ENCODE measurements around the gene NAA10. TPM values are rescaled to one million over a fixed set of nuclear protein-coding genes. Genes with fewer than 3 reads are reported as not detected.

Gene NAA10
- total and polyA plus RNA-seq, 7 donors: 105 to 203 (median 166) TPM

- H3K36me3 ChIP-seq (ENCODE audit: insufficient read depth in 1 of 2, low read depth in 1 of 2): no peaks in the 10 kb centered on the region
- DNase-seq: no peak
- TF ChIP-seq CTCF (IDR thresholded peaks at IDR 0.05): no peak
- intact Hi-C loops (cut with DNase I): no loop called here
- peaks cover 15% of the 10 kb centered on the region for H3K4me1 ChIP-seq
- no peak for ATAC-seq
- 90 to 95% (median 94%) methylated on average over 13 of the region's 13 CpGs for WGBS, 3 donors
- H3K4me3 ChIP-seq: no peak overlapping the region
- peaks cover 0 to 7% (median 0%) of the 10 kb centered on the region in 3 donors for H3K27me3 ChIP-seq (ENCODE audit: insufficient read depth in 3 of 3, low read length in 2 of 3)
- H3K9me3 ChIP-seq: no peaks in the 10 kb centered on the region
- H3K27ac ChIP-seq: no peak overlapping the region
Measured at GRCh38 chrX:153919281-153919680, 15.6 kb downstream of the NAA10 start.

- H3K4me1 ChIP-seq: peaks cover 7% of the 10 kb centered on the region
- no peak for TF ChIP-seq CTCF (IDR thresholded peaks at IDR 0.05)
- 84 to 91% (median 90%) methylated on average over 6 of the region's 6 CpGs for WGBS, 3 donors
- intact Hi-C loops (cut with DNase I): no loop called here
- no peak overlapping the region for H3K4me3 ChIP-seq
- no peaks in the 10 kb centered on the region for H3K9me3 ChIP-seq
- no peak for DNase-seq
- H3K36me3 ChIP-seq (ENCODE audit: insufficient read depth in 1 of 2, low read depth in 1 of 2): no peaks in the 10 kb centered on the region
- ATAC-seq: no peak
- no peak overlapping the region for H3K27ac ChIP-seq
- peaks cover 0 to 7% (median 0%) of the 10 kb centered on the region in 3 donors for H3K27me3 ChIP-seq (ENCODE audit: insufficient read depth in 3 of 3, low read length in 2 of 3)
Measured at GRCh38 chrX:153917869-153918268, 17.0 kb downstream of the NAA10 start.

GRCh38 chrX:153913701-153914100, 21.1 kb downstream of the NAA10 start:
- Histone ChIP-seq H3K9me3 (no peaks in the 10 kb centered on the region), H3K4me1 (no peaks in the 10 kb centered on the region), H3K36me3 (ENCODE audit: insufficient read depth in 1 of 2, low read depth in 1 of 2) (no peaks in the 10 kb centered on the region), H3K27me3 (ENCODE audit: insufficient read depth in 3 of 3, low read length in 2 of 3) (peaks cover 0 to 23% (median 1%) of the 10 kb centered on the region in 3 donors), H3K4me3 (no peak overlapping the region), H3K27ac (no peak overlapping the region)
- 92 to 94% (median 93%) methylated on average over 11 to 17 of the region's 17 CpGs for WGBS, 3 donors
- ATAC-seq: no peak
- no peak for DNase-seq
- intact Hi-C loops (cut with DNase I): no loop called here
- no peak for TF ChIP-seq CTCF (IDR thresholded peaks at IDR 0.05)

- Histone ChIP-seq H3K27me3 (ENCODE audit: insufficient read depth in 3 of 3, low read length in 2 of 3) (peaks cover 0 to 23% (median 1%) of the 10 kb centered on the region in 3 donors), H3K4me1 (no peaks in the 10 kb centered on the region), H3K36me3 (ENCODE audit: insufficient read depth in 1 of 2, low read depth in 1 of 2) (no peaks in the 10 kb centered on the region), H3K4me3 (no peak overlapping the region), H3K9me3 (no peaks in the 10 kb centered on the region), H3K27ac (no peak overlapping the region)
- intact Hi-C loops (cut with DNase I): no loop called here
- 66 to 75% (median 74%) methylated on average over 13 to 17 of the region's 17 CpGs for WGBS, 3 donors
- no peak for TF ChIP-seq CTCF (IDR thresholded peaks at IDR 0.05)
- ATAC-seq: no peak
- DNase-seq: no peak
Measured at GRCh38 chrX:153913211-153913610, 21.6 kb downstream of the NAA10 start.

GRCh38 chrX:153911798-153912197, 23.0 kb downstream of the NAA10 start:
- ATAC-seq: no peak
- 80 to 89% (median 84%) methylated on average over 6 of the region's 6 CpGs for WGBS, 3 donors
- peaks cover 0 to 26% (median 1%) of the 10 kb centered on the region in 3 donors for H3K27me3 ChIP-seq (ENCODE audit: insufficient read depth in 3 of 3, low read length in 2 of 3)

More at GRCh38 chrX:153911798-153912197, 23.0 kb downstream of the NAA10 start:
- intact Hi-C loops (cut with DNase I): no loop called here
- Histone ChIP-seq H3K27ac (no peak overlapping the region), H3K4me1 (no peaks in the 10 kb centered on the region), H3K36me3 (ENCODE audit: insufficient read depth in 1 of 2, low read depth in 1 of 2) (no peaks in the 10 kb centered on the region), H3K4me3 (no peak overlapping the region), H3K9me3 (no peaks in the 10 kb centered on the region)
- no peak for TF ChIP-seq CTCF (IDR thresholded peaks at IDR 0.05)
- DNase-seq: no peak

All from psoas muscle (tissue), 8 donors.